HFFc6 (cell line): ENCODE measurements around the gene PPIA. TPM values are rescaled to one million over a fixed set of nuclear protein-coding genes. Genes with fewer than 3 reads are reported as not detected.
"Not testable (repeated sequence)": the region's sequence is repeated elsewhere in the genome, so short reads cannot be mapped to it uniquely, and the experiment has no call there.

Experiments
- DNase-seq: peaks from one replicate; pipeline ENCODE4 v3.0.0-alpha.2; 2018
- H3K27ac Mint-ChIP-seq: 2 replicates; pipeline ENCODE4 v1.8.0; 2020; ENCODE audit warnings: mild to moderate bottlenecking, mixed read lengths
- H3K27me3 Mint-ChIP-seq: 2 replicates; pipeline ENCODE4 v1.8.0; 2021; ENCODE audit warnings: mild to moderate bottlenecking, moderate library complexity, mixed read lengths; ENCODE audit not compliant: insufficient read depth
- H3K36me3 Mint-ChIP-seq: 2 replicates; pipeline ENCODE4 v1.8.0; 2021; ENCODE audit warnings: low read depth, mixed read lengths
- H3K4me1 Mint-ChIP-seq: 2 replicates; pipeline ENCODE4 v1.8.0; 2020; ENCODE audit warnings: low read depth, mixed read lengths
- H3K4me3 Mint-ChIP-seq: 2 replicates; pipeline ENCODE4 v1.8.0; 2020; ENCODE audit warnings: mild to moderate bottlenecking, moderate library complexity, mixed read lengths
- H3K9me3 Mint-ChIP-seq: 2 replicates; pipeline ENCODE4 v1.8.0; 2020; ENCODE audit warnings: mild to moderate bottlenecking, mixed read lengths
- total RNA-seq, 6 experiments: library from RNA; stranded (reverse); fragmentation: NEBNext Ultra II Directional; extraction: Animal tissue kit (Norgen Biotek cat#: 25700); gene quantifications; 2 replicates in 1 of 6; 3 replicates in 5 of 6; pipeline ENCODE4 v1.2.3, GENCODE V29; 2021
- TF ChIP-seq, protein P1 (sequence below): fragments of 200-600 bp; sonication (generic); IDR thresholded peaks from 2 replicates; pipeline ENCODE4 v1.5.0; 2021; ENCODE audit warnings: antibody characterized with exemption, mild to moderate bottlenecking

The PPIA gene
- total RNA-seq, 6 experiments from 2014 or later: 2,348 to 2,538 (median 2,460) TPM

DNA sequence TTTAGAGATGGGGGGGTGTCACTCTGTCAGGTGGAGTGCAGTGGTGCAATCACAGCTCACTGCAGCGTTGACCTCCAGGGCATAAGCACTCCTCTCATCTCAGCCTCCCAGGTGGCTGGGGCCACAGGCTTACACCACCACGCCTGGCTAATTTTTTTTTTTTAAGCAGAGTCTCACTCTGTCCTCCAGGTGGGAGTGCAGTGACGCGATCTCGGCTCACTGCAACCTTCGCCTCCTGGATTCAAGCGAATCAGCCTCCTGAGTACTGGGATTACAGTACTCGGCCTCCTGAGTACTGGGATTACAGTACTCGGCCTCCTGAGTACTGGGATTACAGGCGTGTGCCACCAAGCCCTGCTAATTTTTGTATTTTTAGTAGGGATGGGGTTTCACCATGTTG is 23.6 kb upstream of the PPIA start:
- H3K27ac Mint-ChIP-seq: no peak overlapping the region
- H3K27me3 Mint-ChIP-seq: peaks cover 7% of the 10 kb centered on the region
- H3K9me3 Mint-ChIP-seq: no peaks in the 10 kb centered on the region
- DNase-seq: no peak
- peaks cover 25% of the 10 kb centered on the region for H3K4me1 Mint-ChIP-seq
- H3K4me3 Mint-ChIP-seq: no peak overlapping the region
- H3K36me3 Mint-ChIP-seq: peaks cover 1% of the 10 kb centered on the region; the same call in 1 of the 2 replicates
- TF ChIP-seq, protein P1, sequence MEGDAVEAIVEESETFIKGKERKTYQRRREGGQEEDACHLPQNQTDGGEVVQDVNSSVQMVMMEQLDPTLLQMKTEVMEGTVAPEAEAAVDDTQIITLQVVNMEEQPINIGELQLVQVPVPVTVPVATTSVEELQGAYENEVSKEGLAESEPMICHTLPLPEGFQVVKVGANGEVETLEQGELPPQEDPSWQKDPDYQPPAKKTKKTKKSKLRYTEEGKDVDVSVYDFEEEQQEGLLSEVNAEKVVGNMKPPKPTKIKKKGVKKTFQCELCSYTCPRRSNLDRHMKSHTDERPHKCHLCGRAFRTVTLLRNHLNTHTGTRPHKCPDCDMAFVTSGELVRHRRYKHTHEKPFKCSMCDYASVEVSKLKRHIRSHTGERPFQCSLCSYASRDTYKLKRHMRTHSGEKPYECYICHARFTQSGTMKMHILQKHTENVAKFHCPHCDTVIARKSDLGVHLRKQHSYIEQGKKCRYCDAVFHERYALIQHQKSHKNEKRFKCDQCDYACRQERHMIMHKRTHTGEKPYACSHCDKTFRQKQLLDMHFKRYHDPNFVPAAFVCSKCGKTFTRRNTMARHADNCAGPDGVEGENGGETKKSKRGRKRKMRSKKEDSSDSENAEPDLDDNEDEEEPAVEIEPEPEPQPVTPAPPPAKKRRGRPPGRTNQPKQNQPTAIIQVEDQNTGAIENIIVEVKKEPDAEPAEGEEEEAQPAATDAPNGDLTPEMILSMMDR: no peak

DNA sequence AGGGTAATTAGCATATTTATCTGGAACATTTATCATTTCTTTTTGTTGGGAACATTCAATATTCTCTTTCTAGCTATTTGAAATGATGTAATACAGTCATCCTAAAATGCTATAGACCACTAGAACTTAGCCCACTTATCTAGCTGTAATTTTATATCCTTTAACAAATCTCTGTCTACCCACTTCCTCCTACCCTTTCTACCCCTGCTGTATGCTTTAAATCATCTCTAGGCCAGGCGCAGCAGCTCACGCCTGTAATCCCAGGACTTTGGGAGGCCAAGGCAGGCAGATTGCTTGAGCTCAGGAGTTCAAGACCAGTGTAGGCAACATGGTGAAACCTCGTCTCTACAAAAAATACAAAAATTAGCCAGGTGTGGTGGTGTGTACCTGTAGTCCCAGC is 22.0 kb upstream of the PPIA start:
- H3K27me3 Mint-ChIP-seq, H3K36me3 Mint-ChIP-seq, H3K4me3 Mint-ChIP-seq, H3K9me3 Mint-ChIP-seq, DNase-seq, H3K27ac Mint-ChIP-seq, H3K4me1 Mint-ChIP-seq: not testable (repeated sequence)

DNA sequence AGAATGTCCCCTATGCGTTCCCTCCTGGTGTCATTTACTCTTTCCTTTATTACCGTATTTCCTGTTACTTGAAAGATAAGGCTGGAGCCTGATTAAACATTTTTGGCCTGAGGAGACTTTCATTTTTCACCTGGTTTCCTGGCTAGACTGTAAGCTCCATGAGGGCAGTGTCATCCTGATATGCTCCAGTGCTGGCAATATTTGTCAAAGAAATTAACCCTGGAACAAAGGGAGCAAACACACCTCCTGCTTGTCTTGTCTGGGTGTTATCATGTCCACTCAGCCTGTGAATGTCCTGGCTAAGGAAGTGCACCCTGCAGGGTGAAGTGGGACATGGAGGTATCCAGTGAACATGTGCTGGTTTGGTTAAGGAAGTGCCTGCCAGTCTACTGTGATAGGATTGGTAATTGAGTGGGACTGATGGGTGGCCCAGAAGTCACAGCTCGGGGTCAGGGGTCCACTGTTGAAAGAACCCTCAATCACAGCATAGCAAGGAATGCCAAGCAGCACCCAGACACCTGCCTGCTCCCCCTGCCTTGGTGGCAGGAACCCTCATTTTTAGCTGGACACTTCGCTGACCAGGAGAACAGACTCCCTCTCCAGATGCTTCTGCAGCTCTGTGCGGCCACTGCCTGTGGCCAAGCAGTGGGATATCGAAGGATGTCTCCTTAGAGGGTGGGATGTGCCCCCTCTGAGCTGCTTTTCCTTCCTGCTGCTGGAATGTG is 20.9 kb upstream of the PPIA start:
- no peaks in the 10 kb centered on the region for H3K36me3 Mint-ChIP-seq
- no peak overlapping the region for H3K4me3 Mint-ChIP-seq
- no peaks in the 10 kb centered on the region for H3K9me3 Mint-ChIP-seq
- H3K4me1 Mint-ChIP-seq: no peaks in the 10 kb centered on the region
- TF ChIP-seq, protein P1: no peak
- H3K27ac Mint-ChIP-seq: no peak overlapping the region
- peaks cover 7% of the 10 kb centered on the region for H3K27me3 Mint-ChIP-seq
- no peak for DNase-seq

DNA sequence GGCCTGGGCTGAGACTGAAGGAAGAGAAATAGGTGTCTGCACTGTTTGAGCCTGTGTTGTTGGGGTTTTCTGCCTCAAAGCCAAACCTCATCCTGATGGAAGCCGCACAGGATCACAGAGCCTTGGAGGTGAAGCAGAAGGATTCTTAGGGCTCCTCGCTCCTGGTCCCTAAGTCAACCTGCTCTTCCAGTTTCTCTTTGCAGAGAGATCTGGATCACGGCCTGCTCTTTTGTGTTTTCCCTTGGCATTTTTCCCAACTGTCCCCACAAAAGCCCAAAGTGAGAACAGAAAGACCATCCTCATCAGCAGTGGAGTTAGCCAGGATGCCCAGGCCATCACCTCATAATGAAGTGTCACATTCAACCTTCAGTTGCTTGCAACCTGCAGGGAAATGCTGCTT is 20.3 kb upstream of the PPIA start:
- H3K27me3 Mint-ChIP-seq: peaks cover 7% of the 10 kb centered on the region

DNA sequence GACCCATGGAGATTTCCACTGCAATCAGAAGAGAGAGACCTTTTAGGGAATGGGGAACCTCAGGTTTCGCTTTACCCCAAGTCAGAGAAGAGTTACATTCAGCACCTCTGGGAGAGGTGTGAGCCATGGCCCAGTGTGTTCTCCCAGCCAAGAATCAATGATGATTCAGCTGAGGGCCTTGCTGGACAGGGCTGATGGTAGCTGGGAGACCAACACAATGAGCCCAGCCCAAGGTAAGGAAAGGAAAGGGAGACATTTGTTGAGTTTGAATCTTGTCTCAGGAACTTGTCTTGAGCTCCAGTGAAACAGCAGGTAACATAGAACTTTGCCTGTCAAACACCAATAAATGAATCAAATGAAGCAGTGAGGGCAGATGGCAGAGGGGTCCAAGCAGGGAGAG is 14.0 kb upstream of the PPIA start:
- no peaks in the 10 kb centered on the region for H3K4me1 Mint-ChIP-seq
- no peak overlapping the region for H3K4me3 Mint-ChIP-seq

More for the DNA sequence above, 20.3 kb upstream of the PPIA start:
- H3K27ac Mint-ChIP-seq: no peak overlapping the region
- TF ChIP-seq, protein P1: no peak
- H3K9me3 Mint-ChIP-seq: no peaks in the 10 kb centered on the region
- H3K4me3 Mint-ChIP-seq: no peak overlapping the region
- no peaks in the 10 kb centered on the region for H3K4me1 Mint-ChIP-seq
- no peaks in the 10 kb centered on the region for H3K36me3 Mint-ChIP-seq
- DNase-seq: no peak

DNA sequence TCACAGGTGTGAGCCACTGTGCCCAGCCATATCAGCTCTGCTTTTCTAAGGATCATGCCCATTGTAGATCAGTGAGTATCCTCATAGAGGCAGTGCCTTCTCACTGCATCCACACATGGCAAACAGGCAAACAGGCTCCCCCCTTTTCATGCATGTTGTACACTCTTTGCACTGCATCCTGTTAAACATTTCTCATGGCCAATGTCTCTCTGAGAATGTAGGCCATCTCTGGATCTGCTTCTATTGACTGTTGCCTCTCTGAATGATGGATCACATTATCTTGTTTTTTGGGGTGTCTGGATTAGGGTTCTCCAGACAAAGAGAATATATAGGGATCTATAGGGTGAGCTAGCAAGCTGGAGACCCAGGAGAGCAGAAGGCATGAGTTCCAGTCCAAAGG is 13.1 kb upstream of the PPIA start:
- Mint-ChIP-seq H3K27ac (no peak overlapping the region), H3K4me1 (no peaks in the 10 kb centered on the region), H3K36me3 (peaks cover 14% of the 10 kb centered on the region), H3K27me3 (peaks cover 4% of the 10 kb centered on the region), H3K9me3 (peaks cover 17% of the 10 kb centered on the region), H3K4me3 (no peak overlapping the region)
- TF ChIP-seq, protein P1: no peak
- DNase-seq: no peak

More for the DNA sequence above, 14.0 kb upstream of the PPIA start:
- no peak for DNase-seq
- peaks cover 14% of the 10 kb centered on the region for H3K36me3 Mint-ChIP-seq
- TF ChIP-seq, protein P1: no peak
- H3K9me3 Mint-ChIP-seq: peaks cover 17% of the 10 kb centered on the region
- no peak overlapping the region for H3K27ac Mint-ChIP-seq
- H3K27me3 Mint-ChIP-seq: peaks cover 8% of the 10 kb centered on the region
